Activated CD4-positive, alpha-beta T cell treated with anti-CD3 and anti-CD28 coated beads for 4 hours (primary cell): ENCODE measurements around the gene ARF1.

Experiments used
- DNase-seq, 2 donors: peaks; one replicate each; pipeline ENCODE4 v3.0.0-alpha.2; 2020

ARF1 gene

GRCh38 chr1:228050571-228051231 is 31.8 kb upstream of the ARF1 start:
- no peak for DNase-seq

- DNase-seq, result no peak
Observed at GRCh38 chr1:228058172-228058948, 24.1 kb upstream of the ARF1 start.

GRCh38 chr1:228058949-228059633 is 23.4 kb upstream of the ARF1 start:
- peak in 1 of 2 donors; percentile 34 for DNase-seq

- peak; percentile 59 to 70 for DNase-seq
Observed at GRCh38 chr1:228059634-228060457, 22.7 kb upstream of the ARF1 start.

- DNase-seq, result no peak
Observed at GRCh38 chr1:228060458-228061190, 21.9 kb upstream of the ARF1 start.

- DNase-seq, result no peak
Observed at GRCh38 chr1:228061411-228062084, 21.0 kb upstream of the ARF1 start.

GRCh38 chr1:228062085-228062791 is 20.3 kb upstream of the ARF1 start:
- DNase-seq, result no peak

- no peak for DNase-seq
Observed at GRCh38 chr1:228062812-228063211, 19.7 kb upstream of the ARF1 start.

- DNase-seq, result no peak
Observed at GRCh38 chr1:228063251-228064191, 19.0 kb upstream of the ARF1 start.

GRCh38 chr1:228064296-228064695 is 18.2 kb upstream of the ARF1 start:
- no peak for DNase-seq

- no peak for DNase-seq
Observed at GRCh38 chr1:228064741-228065542, 17.6 kb upstream of the ARF1 start.

- no peak for DNase-seq
Observed at GRCh38 chr1:228065543-228066347, 16.8 kb upstream of the ARF1 start.

GRCh38 chr1:228066416-228066815 is 16.1 kb upstream of the ARF1 start:
- no peak for DNase-seq

GRCh38 chr1:228066891-228067654 is 15.4 kb upstream of the ARF1 start:
- DNase-seq, result no peak

GRCh38 chr1:228068359-228068758 is 14.1 kb upstream of the ARF1 start:
- DNase-seq, result no peak

GRCh38 chr1:228070173-228070572 is 12.3 kb upstream of the ARF1 start:
- no peak for DNase-seq

- no peak for DNase-seq
Observed at GRCh38 chr1:228070851-228071250, 11.7 kb upstream of the ARF1 start.
